ENCODE measurements around the gene TSPAN32. TPM values are rescaled to one million over a fixed set of nuclear protein-coding genes. Genes with fewer than 3 reads are reported as not detected.

The TSPAN32 gene
- total and polyA plus RNA-seq, 2 donors (not counting 3 experiments of a cell fraction or from before 2014, with no cell fraction given), result not detected

DNA sequence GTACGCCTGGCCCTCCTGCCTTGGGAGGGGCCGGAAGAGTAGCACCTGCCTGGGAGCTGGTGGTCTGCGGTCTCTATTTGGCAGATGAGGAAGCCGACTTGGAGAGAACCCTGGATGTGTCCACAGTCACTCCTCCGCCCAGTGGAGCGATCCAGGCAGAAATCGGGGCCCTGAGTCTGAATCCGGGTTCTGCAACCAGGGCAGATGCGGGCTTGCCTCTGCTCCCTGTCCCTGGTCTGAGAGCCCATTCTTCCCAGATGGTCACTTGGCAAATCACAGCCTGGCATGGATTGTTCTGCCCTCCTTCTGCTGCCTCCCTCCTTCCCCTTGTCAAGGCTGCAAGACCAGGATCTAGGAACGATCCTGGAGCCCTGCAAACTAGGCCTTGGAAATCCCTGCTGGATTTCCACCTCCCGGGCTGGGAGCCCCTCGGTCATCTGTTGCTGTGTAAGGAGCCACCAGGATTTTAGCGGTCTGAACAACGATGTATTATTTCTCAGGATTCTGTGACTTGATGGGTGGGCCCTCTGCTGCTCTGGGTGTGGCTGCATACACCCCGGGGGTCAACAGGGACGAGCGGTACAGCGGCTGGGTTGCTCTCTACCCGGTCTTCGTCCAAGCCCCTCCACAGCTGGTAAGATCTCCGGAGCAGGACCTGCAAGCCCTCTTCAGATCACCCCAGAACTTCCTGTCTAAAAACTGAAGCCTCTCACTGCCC is 29.4 kb upstream of the TSPAN32 start:
- TF ChIP-seq JUN (IDR thresholded peaks at IDR 0.05; ENCODE audit: borderline replicate concordance, insufficient read depth, insufficient read length, low read depth) (no peak), EZH2 (IDR thresholded peaks at IDR 0.05; ENCODE audit: borderline replicate concordance, low read depth, low read length, severe bottlenecking) (no peak), MYC (IDR thresholded peaks at IDR 0.05; ENCODE audit: low read depth, low read length) (no peak), POLR2AphosphoS5 (IDR thresholded peaks at IDR 0.05; ENCODE audit: insufficient read depth, low read depth, low read length) (no peak), GATA2 (IDR thresholded peaks at IDR 0.05; ENCODE audit: insufficient read depth, insufficient read length, low read depth, low read length) (no peak)
- TF ChIP-seq, protein P1, sequence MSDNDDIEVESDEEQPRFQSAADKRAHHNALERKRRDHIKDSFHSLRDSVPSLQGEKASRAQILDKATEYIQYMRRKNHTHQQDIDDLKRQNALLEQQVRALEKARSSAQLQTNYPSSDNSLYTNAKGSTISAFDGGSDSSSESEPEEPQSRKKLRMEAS (IDR thresholded peaks at IDR 0.05; ENCODE audit: insufficient read depth, insufficient read length), result no peak
- FAIRE-seq (no peak), DNase-seq (ENCODE audit: low read depth, low spot score) (no peak)
- H3K9me1 ChIP-seq (replicated peaks; ENCODE audit: control insufficient read depth, extremely low read depth, insufficient read depth, low read length), result no peaks in the 10 kb centered on the region
- H2AFZ ChIP-seq (ENCODE audit: low read depth, low read length), result no peak overlapping the region
- no peaks in the 10 kb centered on the region for H3K4me1 ChIP-seq (ENCODE audit: control insufficient read depth, extremely low read depth, insufficient read depth, low read length)
- H3K4me2 ChIP-seq (ENCODE audit: insufficient read depth, low read length), result no peak overlapping the region
- H3K9ac ChIP-seq (replicated peaks; ENCODE audit: extremely low read depth, insufficient read depth, low read length), result no peak overlapping the region
- H3K36me3 ChIP-seq (ENCODE audit: control insufficient read depth in 2 of 2, extremely low read depth in 1 of 2, insufficient read depth in 2 of 2, low read length in 2 of 2), result no peaks in the 10 kb centered on the region
- no peaks in the 10 kb centered on the region for H3K79me2 ChIP-seq (ENCODE audit: control insufficient read depth, insufficient read depth, low read length)
- ChIA-PET POLR2A (no interaction called here), CTCF (no interaction called here)
- dilution Hi-C loops (cut with MboI; ENCODE audit: extremely low pct_ligation_motif_present, low sequenced_read_pairs) (no loop called here), intact Hi-C loops (cut with micrococcal nuclease) (no loop called here)
- H3K4me3 ChIP-seq (replicated peaks in 1 of 3; ENCODE audit: insufficient read depth in 1 of 3, low read depth in 1 of 3, low read length in 3 of 3), result no peak overlapping the region
- H3K9me3 ChIP-seq (replicated peaks; ENCODE audit: control insufficient read depth, insufficient read depth, low read length), result no peaks in the 10 kb centered on the region
- H4K20me1 ChIP-seq (replicated peaks; ENCODE audit: control insufficient read depth, extremely low read depth, insufficient read depth, low read length), result no peaks in the 10 kb centered on the region
- no peak overlapping the region for H3K27ac ChIP-seq (ENCODE audit: insufficient read depth, low read depth, low read length)
- no TSS peak for BruUV-seq (replicated peaks)
- H3K27me3 ChIP-seq (ENCODE audit: control insufficient read depth in 2 of 2, insufficient read depth in 2 of 2, low read length in 2 of 2), result peaks cover 34 to 42% of the 10 kb centered on the region in 2 experiments

DNA sequence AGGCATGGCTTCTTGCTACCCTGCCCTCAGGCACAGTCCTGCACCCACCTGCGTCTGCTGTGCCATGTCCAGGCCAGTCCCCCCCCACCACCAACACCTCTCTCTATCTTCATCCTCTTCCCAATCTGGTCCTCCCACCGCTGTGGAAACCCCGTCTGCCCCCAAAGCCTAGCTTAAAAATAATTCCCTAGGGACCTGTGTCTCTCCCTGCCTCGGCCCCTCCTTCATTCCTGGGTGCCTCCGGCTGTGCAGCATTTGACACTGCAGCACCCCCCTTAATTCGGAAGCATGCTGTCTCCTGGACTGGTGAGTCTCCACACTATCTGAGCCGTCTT is 28.9 kb upstream of the TSPAN32 start:
- Histone ChIP-seq H3K4me2 (ENCODE audit: insufficient read depth, low read length) (no peak overlapping the region), H3K4me1 (ENCODE audit: control insufficient read depth, extremely low read depth, insufficient read depth, low read length) (no peaks in the 10 kb centered on the region), H3K9me1 (replicated peaks; ENCODE audit: control insufficient read depth, extremely low read depth, insufficient read depth, low read length) (no peaks in the 10 kb centered on the region), H3K36me3 (ENCODE audit: control insufficient read depth in 2 of 2, extremely low read depth in 1 of 2, insufficient read depth in 2 of 2, low read length in 2 of 2) (no peaks in the 10 kb centered on the region), H3K27ac (ENCODE audit: insufficient read depth, low read depth, low read length) (no peak overlapping the region), H3K4me3 (replicated peaks in 1 of 3; ENCODE audit: insufficient read depth in 1 of 3, low read depth in 1 of 3, low read length in 3 of 3) (no peak overlapping the region), H3K79me2 (ENCODE audit: control insufficient read depth, insufficient read depth, low read length) (no peaks in the 10 kb centered on the region), H3K9ac (replicated peaks; ENCODE audit: extremely low read depth, insufficient read depth, low read length) (no peak overlapping the region), H2AFZ (ENCODE audit: low read depth, low read length) (no peak overlapping the region), H3K27me3 (ENCODE audit: control insufficient read depth in 2 of 2, insufficient read depth in 2 of 2, low read length in 2 of 2) (peaks cover 34 to 43% of the 10 kb centered on the region in 2 experiments), H3K9me3 (replicated peaks; ENCODE audit: control insufficient read depth, insufficient read depth, low read length) (no peaks in the 10 kb centered on the region), H4K20me1 (replicated peaks; ENCODE audit: control insufficient read depth, extremely low read depth, insufficient read depth, low read length) (no peaks in the 10 kb centered on the region)
- POLR2A ChIA-PET, result no interaction called here
- DNase-seq (ENCODE audit: low read depth, low spot score), result no peak
- BruUV-seq (replicated peaks), result no TSS peak
- intact Hi-C loops (cut with micrococcal nuclease), result no loop called here
- CTCF ChIA-PET, result no interaction called here
- dilution Hi-C loops (cut with MboI; ENCODE audit: extremely low pct_ligation_motif_present, low sequenced_read_pairs), result no loop called here
- no peak for FAIRE-seq
- TF ChIP-seq POLR2AphosphoS5 (IDR thresholded peaks at IDR 0.05; ENCODE audit: insufficient read depth, low read depth, low read length), result no peak
- no peak for TF ChIP-seq GATA2 (IDR thresholded peaks at IDR 0.05; ENCODE audit: insufficient read depth, insufficient read length, low read depth, low read length)
- TF ChIP-seq EZH2 (IDR thresholded peaks at IDR 0.05; ENCODE audit: borderline replicate concordance, low read depth, low read length, severe bottlenecking), result no peak
- TF ChIP-seq MYC (IDR thresholded peaks at IDR 0.05; ENCODE audit: low read depth, low read length), result no peak
- no peak for TF ChIP-seq JUN (IDR thresholded peaks at IDR 0.05; ENCODE audit: borderline replicate concordance, insufficient read depth, insufficient read length, low read depth)

Data from endothelial cell of umbilical vein (primary cell).